ENCODE measurements around the gene CNTNAP2. TPM values are rescaled to one million over a fixed set of nuclear protein-coding genes. Genes with fewer than 3 reads are reported as not detected.
"Not testable (repeated sequence)": the region's sequence is repeated elsewhere in the genome, so short reads cannot be mapped to it uniquely, and the experiment has no call there.

Gene CNTNAP2
- total RNA-seq, 1 donor from 2014 or later: 4.2 TPM

- Mint-ChIP-seq H3K4me1 (peaks cover 7% of the 10 kb centered on the region), H3K9me3 (no peaks in the 10 kb centered on the region), H3K36me3 (no peaks in the 10 kb centered on the region), H3K4me3 (no peak overlapping the region), H3K27me3 (ENCODE audit: low read depth) (peaks cover 6% of the 10 kb centered on the region), H3K27ac (no peak overlapping the region)
- no peak for DNase-seq (ENCODE audit: low spot score in 2 of 2, unreplicated experiment in 2 of 2)
- TF ChIP-seq CTCF (IDR thresholded peaks at IDR 0.05; ENCODE audit: unreplicated experiment): no peak
Observed at GRCh38 chr7:147796581-147796980, 1680.0 kb downstream of the CNTNAP2 start.

- no peaks in the 10 kb centered on the region for H3K9me3 Mint-ChIP-seq
- no peak for DNase-seq (ENCODE audit: low spot score in 2 of 2, unreplicated experiment in 2 of 2)
- H3K4me3 Mint-ChIP-seq: no peak overlapping the region
- peaks cover 6% of the 10 kb centered on the region for H3K27me3 Mint-ChIP-seq (ENCODE audit: low read depth)
- H3K36me3 Mint-ChIP-seq: no peaks in the 10 kb centered on the region
- H3K4me1 Mint-ChIP-seq: peaks cover 7% of the 10 kb centered on the region
- H3K27ac Mint-ChIP-seq: no peak overlapping the region
- no peak for TF ChIP-seq CTCF (IDR thresholded peaks at IDR 0.05; ENCODE audit: unreplicated experiment)
Observed at GRCh38 chr7:147798001-147798400, 1681.4 kb downstream of the CNTNAP2 start.

- Mint-ChIP-seq H3K4me1 (peaks cover 21% of the 10 kb centered on the region), H3K9me3 (peaks cover 15% of the 10 kb centered on the region)
- H3K27me3 Mint-ChIP-seq (ENCODE audit: low read depth); H3K4me3 Mint-ChIP-seq; DNase-seq (ENCODE audit: low spot score in 2 of 2, unreplicated experiment in 2 of 2); H3K27ac Mint-ChIP-seq; H3K36me3 Mint-ChIP-seq: not testable (repeated sequence)
Observed at GRCh38 chr7:147801762-147802161, 1685.2 kb downstream of the CNTNAP2 start.

- Mint-ChIP-seq H3K4me1 (peaks cover 16% of the 10 kb centered on the region), H3K36me3 (peaks cover 2% of the 10 kb centered on the region), H3K9me3 (peaks cover 16% of the 10 kb centered on the region), H3K27me3 (ENCODE audit: low read depth) (no peaks in the 10 kb centered on the region), H3K4me3 (no peak overlapping the region), H3K27ac (peak overlapping the region; percentile 16)
- no peak for TF ChIP-seq CTCF (IDR thresholded peaks at IDR 0.05; ENCODE audit: unreplicated experiment)
- no peak for DNase-seq (ENCODE audit: low spot score in 2 of 2, unreplicated experiment in 2 of 2)
Observed at GRCh38 chr7:147803151-147803550, 1686.5 kb downstream of the CNTNAP2 start.

- Mint-ChIP-seq H3K27ac (no peak overlapping the region), H3K4me1 (peaks cover 16% of the 10 kb centered on the region), H3K36me3 (peaks cover 2% of the 10 kb centered on the region), H3K4me3 (no peak overlapping the region), H3K27me3 (ENCODE audit: low read depth) (no peaks in the 10 kb centered on the region), H3K9me3 (peaks cover 16% of the 10 kb centered on the region)
- TF ChIP-seq CTCF (IDR thresholded peaks at IDR 0.05; ENCODE audit: unreplicated experiment): no peak
- DNase-seq (ENCODE audit: low spot score in 2 of 2, unreplicated experiment in 2 of 2): no peak
Observed at GRCh38 chr7:147803606-147804005, 1687.0 kb downstream of the CNTNAP2 start.

GRCh38 chr7:147804032-147804431 lies 1687.4 kb downstream of the CNTNAP2 start:
- TF ChIP-seq CTCF (IDR thresholded peaks at IDR 0.05; ENCODE audit: unreplicated experiment): no peak
- H3K36me3 Mint-ChIP-seq: peaks cover 2% of the 10 kb centered on the region
- no peaks in the 10 kb centered on the region for H3K27me3 Mint-ChIP-seq (ENCODE audit: low read depth)
- H3K27ac Mint-ChIP-seq: no peak overlapping the region
- H3K4me3 Mint-ChIP-seq: no peak overlapping the region
- H3K9me3 Mint-ChIP-seq: peaks cover 16% of the 10 kb centered on the region
- H3K4me1 Mint-ChIP-seq: peaks cover 16% of the 10 kb centered on the region
- no peak for DNase-seq (ENCODE audit: low spot score in 2 of 2, unreplicated experiment in 2 of 2)
